Thyroid gland (tissue), 4 donors: ENCODE measurements around the gene BTBD16.

Source experiments
- CTCF ChIP-seq, 6 experiments: fragments of 200-600 bp in 3 of 6; fragments of 450-650 bp in 3 of 6; sonication (generic) in 3 of 6; IDR thresholded peaks; one replicate each; pipeline ENCODE4 v1.5.1; 2016 to 2019; ENCODE audit warnings: antibody characterized with exemption in 6 of 6, mild to moderate bottlenecking in 2 of 6, inconsistent platforms in 1 of 6, moderate library complexity in 1 of 6
- POLR2A ChIP-seq, 2 donors: fragments of 450-650 bp; IDR thresholded peaks; one replicate each; pipeline ENCODE4 v1.6.1; 2017; ENCODE audit warnings: antibody characterized with exemption in 2 of 2, mild to moderate bottlenecking in 2 of 2, moderate library complexity in 1 of 2

- TF ChIP-seq POLR2A (IDR thresholded peaks at IDR 0.05) (no peak), CTCF (IDR thresholded peaks at IDR 0.05) (no peak)
These were observed 35.2 kb downstream of the BTBD16 start for GRCh38 chr10:122306282-122306681.
